H1 (cell line): ENCODE data around the gene TMED3. TPM values are rescaled to one million over a fixed set of nuclear protein-coding genes. Genes with fewer than 3 reads are reported as not detected.

Source experiments
- EGR1 ChIP-seq: IDR thresholded peaks from 2 replicates; pipeline ENCODE4 v1.6.1; 2011; ENCODE audit warnings: low read depth, low read length, borderline replicate concordance
- EP300 ChIP-seq, 2 experiments: IDR thresholded peaks; 1 replicate in 1 of 2; 2 replicates in 1 of 2; pipeline ENCODE4 v1.6.1; 2011 to 2012; ENCODE audit warnings: low read depth in 2 of 2, low read length in 2 of 2, mild to moderate bottlenecking in 2 of 2, borderline replicate concordance in 1 of 2, inconsistent platforms in 1 of 2, moderate library complexity in 1 of 2
- HDAC2 ChIP-seq, 2 experiments: fragments of 300-600 bp in 1 of 2; sonication (generic) in 1 of 2; IDR thresholded peaks; 2 replicates each; pipeline ENCODE4 v1.6.1; 2011 to 2012; ENCODE audit warnings: low read depth in 2 of 2, low read length in 2 of 2, mild to moderate bottlenecking in 2 of 2, moderate library complexity in 2 of 2, borderline replicate concordance in 1 of 2, inconsistent platforms in 1 of 2
- KDM4A ChIP-seq: IDR thresholded peaks from one replicate; pipeline ENCODE4 v1.7.1; 2012; ENCODE audit warnings: low read depth, mild to moderate bottlenecking, moderate library complexity, low read length, inconsistent platforms; ENCODE audit not compliant: severe bottlenecking
- POU5F1 ChIP-seq: IDR thresholded peaks from 2 replicates; pipeline ENCODE4 v1.6.1; 2011; ENCODE audit warnings: low read depth, mild to moderate bottlenecking, low read length, moderate library complexity
- SIX5 ChIP-seq: IDR thresholded peaks from 2 replicates; pipeline ENCODE4 v1.6.1; 2011; ENCODE audit warnings: mild to moderate bottlenecking, low read depth, low read length
- polyA plus RNA-seq, 7 experiments: library from polyadenylated mRNA; depleted of rRNA in 3 of 7; stranded (reverse) in 5 of 7; unstranded in 2 of 7; fragments of >200 nt in 5 of 7; fragments of 200-250 nt in 2 of 7; gene quantifications; 1 replicate in 5 of 7; 2 replicates in 1 of 7; 4 replicates in 1 of 7; pipeline versions ENCODE4 v1.2.1 to v1.2.3, GENCODE V29; 2011 to 2013; ENCODE audit warnings: missing spikeins in 2 of 7, mixed read lengths in 2 of 7
- total RNA-seq: library from RNA; stranded (reverse); fragmentation: NEBNext Ultra II Directional; extraction: Animal tissue kit (Norgen Biotek cat#: 25700); gene quantifications from 2 replicates; pipeline ENCODE4 v1.2.1, GENCODE V29; 2021

Gene TMED3
- total and polyA plus RNA-seq, 2 of the 8 experiments (the other 6 are each of a cell fraction or from before 2014, with no cell fraction given) = 50.2 to 110 TPM

- TF ChIP-seq KDM4A (no peak), SIX5 (no peak), HDAC2 (IDR thresholded peaks at IDR 0.05; ENCODE audit: borderline replicate concordance in 1 of 2, low read depth in 2 of 2, low read length in 2 of 2) (no peak), EP300 (IDR thresholded peaks at IDR 0.05; ENCODE audit: borderline replicate concordance in 1 of 2, low read depth in 2 of 2, low read length in 2 of 2) (no peak), EGR1 (no peak), POU5F1 (no peak)
These were observed 41.3 kb downstream of the TMED3 start (continued) for GRCh38 chr15:79352206-79352605.
